Progenitor cell of endocrine pancreas (in vitro differentiated cells): ENCODE results near the gene ELMOD3. TPM values are rescaled to one million over a fixed set of nuclear protein-coding genes. Genes with fewer than 3 reads are reported as not detected.

Source experiments
- DNase-seq: peaks from one replicate; pipeline ENCODE4 v3.0.0; 2021; ENCODE audit warnings: low spot score; ENCODE audit not compliant: unreplicated experiment
- H3K27ac Mint-ChIP-seq: 2 replicates; pipeline ENCODE4 v1.8.0; 2021; ENCODE audit warnings: mild to moderate bottlenecking, moderate library complexity, mixed read lengths
- H3K27me3 Mint-ChIP-seq: 2 replicates; pipeline ENCODE4 v1.8.0; 2021; ENCODE audit warnings: mixed read lengths
- H3K36me3 Mint-ChIP-seq: 2 replicates; pipeline ENCODE4 v1.8.0; 2022; ENCODE audit warnings: mixed read lengths; ENCODE audit not compliant: insufficient read depth
- H3K4me1 Mint-ChIP-seq: 2 replicates; pipeline ENCODE4 v1.8.0; 2021; ENCODE audit warnings: low read depth, mixed read lengths
- H3K4me3 Mint-ChIP-seq: 2 replicates; pipeline ENCODE4 v1.8.0; 2021; ENCODE audit warnings: low read depth, mild to moderate bottlenecking, moderate library complexity, mixed read lengths
- H3K9me3 Mint-ChIP-seq: 2 replicates; pipeline ENCODE4 v1.8.0; 2021; ENCODE audit warnings: low read depth, mixed read lengths
- total RNA-seq: library from RNA; stranded (reverse); gene quantifications from 2 replicates; pipeline ENCODE4 v1.2.1, GENCODE V29; 2021
- TF ChIP-seq, protein P1 (sequence below): fragments of 200-600 bp; sonication (generic); IDR thresholded peaks from one replicate; pipeline ENCODE4 v1.5.0; 2021; ENCODE audit warnings: antibody characterized with exemption, mild to moderate bottlenecking; ENCODE audit not compliant: unreplicated experiment

The ELMOD3 gene
- total RNA-seq, 1 donor from 2014 or later = 25.6 TPM

DNA sequence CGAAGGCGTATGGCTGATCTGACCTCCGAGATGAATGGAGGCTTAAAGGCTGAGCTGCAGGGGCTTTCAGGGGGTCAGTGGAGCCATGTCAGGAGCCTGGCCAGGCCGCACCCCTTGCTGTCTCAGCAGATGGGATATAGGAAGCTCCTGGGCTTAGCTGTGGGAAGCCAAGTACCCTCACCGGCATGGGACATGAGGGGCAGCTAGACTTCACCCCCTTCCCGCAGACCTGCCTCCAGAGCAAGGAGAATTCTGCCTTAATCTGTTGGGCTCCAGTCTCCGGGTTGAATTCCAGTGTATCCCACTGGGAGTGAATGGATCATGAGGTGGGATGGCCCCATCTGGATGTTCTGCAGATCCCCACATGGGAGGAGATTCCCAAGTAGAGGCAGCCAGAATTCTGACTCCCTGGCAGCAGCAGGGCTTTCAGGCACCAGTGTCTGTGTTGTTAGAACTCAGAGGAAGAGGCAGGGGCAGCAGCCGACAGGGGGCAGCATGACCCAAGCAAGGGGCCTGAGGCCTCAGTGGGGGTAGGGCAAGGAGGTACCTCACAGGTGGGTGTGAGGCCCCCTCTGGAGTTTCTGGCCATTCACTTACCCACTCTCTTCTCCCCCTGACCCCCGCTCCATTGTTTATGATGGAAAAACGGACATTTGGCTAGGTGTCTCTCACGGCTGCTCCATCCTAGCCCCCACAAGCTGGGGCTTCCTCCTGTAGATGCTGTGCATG, 36.5 kb downstream of the ELMOD3 start:
- H3K27ac Mint-ChIP-seq = no peak overlapping the region
- no peaks in the 10 kb centered on the region for H3K27me3 Mint-ChIP-seq
- H3K36me3 Mint-ChIP-seq = peaks cover 4% of the 10 kb centered on the region
- TF ChIP-seq, protein P1, sequence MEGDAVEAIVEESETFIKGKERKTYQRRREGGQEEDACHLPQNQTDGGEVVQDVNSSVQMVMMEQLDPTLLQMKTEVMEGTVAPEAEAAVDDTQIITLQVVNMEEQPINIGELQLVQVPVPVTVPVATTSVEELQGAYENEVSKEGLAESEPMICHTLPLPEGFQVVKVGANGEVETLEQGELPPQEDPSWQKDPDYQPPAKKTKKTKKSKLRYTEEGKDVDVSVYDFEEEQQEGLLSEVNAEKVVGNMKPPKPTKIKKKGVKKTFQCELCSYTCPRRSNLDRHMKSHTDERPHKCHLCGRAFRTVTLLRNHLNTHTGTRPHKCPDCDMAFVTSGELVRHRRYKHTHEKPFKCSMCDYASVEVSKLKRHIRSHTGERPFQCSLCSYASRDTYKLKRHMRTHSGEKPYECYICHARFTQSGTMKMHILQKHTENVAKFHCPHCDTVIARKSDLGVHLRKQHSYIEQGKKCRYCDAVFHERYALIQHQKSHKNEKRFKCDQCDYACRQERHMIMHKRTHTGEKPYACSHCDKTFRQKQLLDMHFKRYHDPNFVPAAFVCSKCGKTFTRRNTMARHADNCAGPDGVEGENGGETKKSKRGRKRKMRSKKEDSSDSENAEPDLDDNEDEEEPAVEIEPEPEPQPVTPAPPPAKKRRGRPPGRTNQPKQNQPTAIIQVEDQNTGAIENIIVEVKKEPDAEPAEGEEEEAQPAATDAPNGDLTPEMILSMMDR = peak; percentile 72
- peak; percentile 64 for DNase-seq
- no peak overlapping the region for H3K4me3 Mint-ChIP-seq
- H3K9me3 Mint-ChIP-seq = no peaks in the 10 kb centered on the region
- H3K4me1 Mint-ChIP-seq = no peaks in the 10 kb centered on the region

DNA sequence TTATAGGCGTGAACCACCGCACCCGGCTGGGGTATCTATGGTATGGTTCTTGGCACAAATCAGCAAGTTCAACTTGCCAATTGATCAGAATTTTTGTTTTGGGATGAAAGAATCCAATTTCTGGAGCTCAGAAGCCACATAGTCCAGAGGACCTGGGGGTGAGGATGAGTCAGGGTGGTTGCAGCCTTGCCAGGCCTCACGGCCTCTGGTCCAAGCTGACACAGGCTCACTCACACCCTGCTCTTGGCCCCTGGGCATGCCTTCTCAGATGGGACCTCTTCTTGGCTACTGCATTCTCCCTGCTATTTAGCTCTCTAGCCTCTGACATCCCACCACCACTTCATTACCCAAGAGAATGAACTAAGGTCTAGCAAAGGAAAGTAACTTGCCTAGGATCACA, 39.3 kb downstream of the ELMOD3 start:
- Mint-ChIP-seq H3K27ac (no peak overlapping the region), H3K27me3 (no peaks in the 10 kb centered on the region), H3K4me1 (peaks cover 8% of the 10 kb centered on the region), H3K36me3 (peaks cover 4% of the 10 kb centered on the region), H3K9me3 (no peaks in the 10 kb centered on the region), H3K4me3 (no peak overlapping the region)
- TF ChIP-seq, protein P1 = no peak
- DNase-seq = no peak

DNA sequence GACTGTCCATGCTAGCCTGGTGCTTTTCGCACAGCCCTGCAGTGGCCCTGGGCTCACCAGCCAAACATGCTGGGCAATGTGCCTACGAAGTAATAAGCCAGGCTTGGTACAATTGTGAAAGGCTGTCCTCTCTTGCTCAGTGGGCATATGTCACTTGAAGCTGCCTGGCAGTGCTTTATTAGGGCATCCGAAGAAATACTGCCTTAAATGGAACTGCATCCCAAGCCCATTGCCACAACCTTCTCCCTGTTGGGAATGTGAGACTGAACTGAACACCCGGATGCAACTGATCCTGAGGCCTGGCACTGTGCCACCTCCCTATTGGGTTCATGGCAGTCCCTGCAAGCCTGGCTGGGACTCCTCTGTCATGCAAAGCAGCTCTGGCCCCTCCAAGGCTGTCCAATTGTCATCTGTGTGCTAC, 39.7 kb downstream of the ELMOD3 start:
- no peak for DNase-seq

DNA sequence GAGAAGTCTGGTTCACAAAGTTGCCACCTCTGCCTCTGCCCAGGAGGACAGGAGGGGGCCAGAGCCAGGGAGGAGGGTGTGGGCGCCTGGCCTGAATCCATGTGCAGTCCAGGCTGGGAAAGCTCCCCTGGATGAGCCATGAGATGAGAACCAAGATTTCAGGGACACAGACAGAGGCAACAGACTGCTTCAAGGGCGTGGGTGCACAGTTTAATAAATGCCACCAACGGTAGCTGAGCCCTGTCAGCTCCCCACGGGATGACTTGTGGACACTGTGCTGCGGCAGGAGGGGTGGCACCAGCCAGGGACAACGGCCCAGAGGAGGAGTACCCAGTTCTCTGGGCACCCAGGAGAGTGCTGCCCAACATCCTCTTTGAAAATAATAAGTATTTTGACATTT, 40.4 kb downstream of the ELMOD3 start:
- Mint-ChIP-seq H3K27ac (no peak overlapping the region), H3K4me1 (peaks cover 9% of the 10 kb centered on the region), H3K36me3 (peaks cover 4% of the 10 kb centered on the region), H3K4me3 (no peak overlapping the region), H3K27me3 (no peaks in the 10 kb centered on the region), H3K9me3 (no peaks in the 10 kb centered on the region)
- no peak for DNase-seq
- TF ChIP-seq, protein P1 = no peak

More for the DNA sequence above, 39.7 kb downstream of the ELMOD3 start:
- Mint-ChIP-seq H3K4me1 (peaks cover 8% of the 10 kb centered on the region), H3K36me3 (peaks cover 3% of the 10 kb centered on the region), H3K27ac (no peak overlapping the region), H3K27me3 (no peaks in the 10 kb centered on the region), H3K9me3 (no peaks in the 10 kb centered on the region), H3K4me3 (no peak overlapping the region)
- TF ChIP-seq, protein P1 = no peak

DNA sequence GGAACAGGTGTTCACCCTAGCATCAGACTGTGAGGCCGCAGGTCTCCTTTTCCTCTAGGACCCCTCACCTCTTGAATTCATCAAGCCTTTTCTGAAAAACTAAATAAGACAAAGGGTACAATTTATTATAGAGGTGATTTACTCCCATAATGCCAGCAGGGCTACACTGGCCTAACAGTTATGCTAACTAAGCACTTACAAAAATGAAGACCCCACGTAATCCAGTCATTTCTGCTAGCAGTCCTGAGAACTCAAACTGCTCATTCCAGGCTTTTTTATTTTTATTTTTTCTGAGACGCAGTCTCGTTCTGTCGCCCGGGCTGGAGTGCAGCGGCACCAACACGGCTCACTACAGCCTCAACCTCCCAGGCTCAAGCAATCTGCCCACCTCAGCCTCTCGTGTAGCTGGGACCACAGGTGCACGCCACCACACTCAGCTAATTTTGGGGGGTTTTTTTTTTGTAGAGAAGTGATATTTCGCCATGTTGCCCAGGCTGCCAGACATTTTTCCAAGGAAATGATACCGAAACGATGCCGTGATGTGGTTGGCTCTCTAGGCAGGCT, 41.4 kb downstream of the ELMOD3 start:
- peak overlapping the region; percentile 29 for H3K27ac Mint-ChIP-seq
- H3K36me3 Mint-ChIP-seq = peaks cover 2% of the 10 kb centered on the region
- no peak for DNase-seq
- no peaks in the 10 kb centered on the region for H3K27me3 Mint-ChIP-seq
- peaks cover 13% of the 10 kb centered on the region for H3K4me1 Mint-ChIP-seq
- no peaks in the 10 kb centered on the region for H3K9me3 Mint-ChIP-seq
- TF ChIP-seq, protein P1 = no peak
- no peak overlapping the region for H3K4me3 Mint-ChIP-seq
